ENCODE data around the gene ARSA. TPM values are rescaled to one million over a fixed set of nuclear protein-coding genes. Genes with fewer than 3 reads are reported as not detected.
"Not testable (repeated sequence)": the region's sequence is repeated elsewhere in the genome, so short reads cannot be mapped to it uniquely, and the experiment has no call there.

ARSA gene
- total and polyA plus RNA-seq, 2 experiments from 2014 or later, result 8.1 to 8.2 TPM

GRCh38 chr22:50609599-50609998, 18.4 kb downstream of the ARSA start (continued):
- TF ChIP-seq CREB1 (CRISPR knock-in tag; IDR thresholded peaks at IDR 0.05; ENCODE audit: low read depth), result no peak

GRCh38 chr22:50608996-50609395, 19.0 kb downstream of the ARSA start:
- H3K27ac Mint-ChIP-seq, result no peak overlapping the region

GRCh38 chr22:50608058-50608840, 19.7 kb downstream of the ARSA start:
- H3K27me3 Mint-ChIP-seq (ENCODE audit: insufficient read depth, low read depth, poor library complexity), result peaks cover 42% of the 10 kb centered on the region

More at GRCh38 chr22:50608996-50609395, 19.0 kb downstream of the ARSA start:
- DNase-seq (ENCODE audit: low spot score), result no peak
- H3K79me2 ChIP-seq (replicated peaks; ENCODE audit: insufficient read depth), result no peaks in the 10 kb centered on the region
- no peaks in the 10 kb centered on the region; the same call in 1 of the 2 replicates for H3F3A ChIP-seq (replicated peaks; ENCODE audit: low read depth)
- H3K4me3 ChIP-seq, result no peak overlapping the region
- H3K9me3 Mint-ChIP-seq, result no peaks in the 10 kb centered on the region
- no peaks in the 10 kb centered on the region for H3K9me2 ChIP-seq (ENCODE audit: insufficient read depth)
- H4K20me1 ChIP-seq (replicated peaks; ENCODE audit: insufficient read depth), result no peaks in the 10 kb centered on the region; the same call in 1 of the 2 replicates
- TF ChIP-seq NANOG (IDR thresholded peaks at IDR 0.05; ENCODE audit: borderline replicate concordance) (no peak), CTCF (conservative IDR thresholded peaks at IDR 0.05; ENCODE audit: low read depth in 2 of 2) (no peak), REST (IDR thresholded peaks at IDR 0.05; ENCODE audit: unreplicated experiment) (no peak), CREB1 (CRISPR knock-in tag; IDR thresholded peaks at IDR 0.05; ENCODE audit: low read depth) (no peak), STAT1 (IDR thresholded peaks at IDR 0.05; ENCODE audit: unreplicated experiment) (no peak)
- no peaks in the 10 kb centered on the region; the same call in 1 of the 2 replicates for H3K4me1 ChIP-seq (ENCODE audit: insufficient read depth)
- peaks cover 38% of the 10 kb centered on the region for H3K27me3 Mint-ChIP-seq (ENCODE audit: insufficient read depth, low read depth, poor library complexity)
- no peak overlapping the region for H3K27ac ChIP-seq (ENCODE audit: low read depth)
- H3K36me3 ChIP-seq (ENCODE audit: insufficient read depth), result no peaks in the 10 kb centered on the region
- no peak for ATAC-seq
- H3K4me1 Mint-ChIP-seq, result peaks cover 13% of the 10 kb centered on the region
- H3K4me3 Mint-ChIP-seq, result no peak overlapping the region
- peaks cover 28% of the 10 kb centered on the region for H3K27me3 ChIP-seq (ENCODE audit: insufficient read depth)
- H2AFZ ChIP-seq, result no peak overlapping the region
- H3K4me2 ChIP-seq, result no peak overlapping the region
- no peaks in the 10 kb centered on the region for H3K36me3 Mint-ChIP-seq (ENCODE audit: low read depth)

More at GRCh38 chr22:50608058-50608840, 19.7 kb downstream of the ARSA start:
- H3K4me2 ChIP-seq; H3K4me3 Mint-ChIP-seq; H3K9me2 ChIP-seq (ENCODE audit: insufficient read depth); DNase-seq (ENCODE audit: low spot score); H3K27ac ChIP-seq (ENCODE audit: low read depth); H3K27ac Mint-ChIP-seq; H3K9me3 Mint-ChIP-seq; H3K36me3 ChIP-seq (ENCODE audit: insufficient read depth); H2AFZ ChIP-seq; H3F3A ChIP-seq (replicated peaks; ENCODE audit: low read depth); ATAC-seq; H3K4me1 ChIP-seq (ENCODE audit: insufficient read depth); H3K4me3 ChIP-seq; H3K4me1 Mint-ChIP-seq; H3K79me2 ChIP-seq (replicated peaks; ENCODE audit: insufficient read depth); H4K20me1 ChIP-seq (replicated peaks; ENCODE audit: insufficient read depth); H3K36me3 Mint-ChIP-seq (ENCODE audit: low read depth): not testable (repeated sequence)
- H3K27me3 ChIP-seq (ENCODE audit: insufficient read depth), result peaks cover 34% of the 10 kb centered on the region

All from GM23338 (cell line).